Breast epithelium (tissue), 3 donors: ENCODE data around the gene NEK6.

Experiments used
- CTCF ChIP-seq, 3 donors: fragments of 450-650 bp; IDR thresholded peaks; one replicate each; pipeline ENCODE4 v1.5.1; 2016 to 2017; ENCODE audit warnings: antibody characterized with exemption in 3 of 3, mild to moderate bottlenecking in 3 of 3, moderate library complexity in 3 of 3
- POLR2AphosphoS5 ChIP-seq, 3 donors: sonication (generic); formaldehyde crosslinking; IDR thresholded peaks; one replicate each; pipeline ENCODE4 v1.6.1; 2017; ENCODE audit warnings: antibody characterized with exemption in 3 of 3

GRCh38 chr9:124308606-124309491 lies 51.1 kb downstream of the NEK6 start:
- TF ChIP-seq POLR2AphosphoS5 (IDR thresholded peaks at IDR 0.05) (no peak), CTCF (IDR thresholded peaks at IDR 0.05) (no peak)
